A673 (cell line): ENCODE measurements around the gene CCL16.

Experiments
- CTCF ChIP-seq: fragments of 300-800, 200-600 bp; sonication (generic); conservative IDR thresholded peaks from 2 replicates; pipeline ENCODE4 v1.5.1; 2017; ENCODE audit warnings: low read depth, mild to moderate bottlenecking, antibody characterized with exemption, low read length, moderate library complexity, mixed read lengths
- EZH2 ChIP-seq: fragments of 200-600 bp; sonication (generic); IDR thresholded peaks from 2 replicates; pipeline ENCODE4 v1.6.1; 2017; ENCODE audit warnings: borderline replicate concordance, low read depth, mild to moderate bottlenecking, mixed read lengths, antibody characterized with exemption, low read length; ENCODE audit not compliant: poor library complexity, severe bottlenecking

- TF ChIP-seq EZH2 (no peak), CTCF (no peak)
Observed at GRCh38 chr17:36001862-36002603, 20.7 kb upstream of the CCL16 start.
